GM18505 (cell line): ENCODE results near the gene TRAF2.

ENCODE experiments used
- ATAC-seq: cut with Tn5 transposase; IDR thresholded peaks from one replicate; pipeline ENCODE4 v1.9.1; 2021; ENCODE audit not compliant: unreplicated experiment
- POLR2A ChIP-seq: IDR thresholded peaks from 4 replicates; pipeline ENCODE4 v1.6.1; 2011; ENCODE audit warnings: borderline replicate concordance; ENCODE audit not compliant: insufficient read depth, insufficient read length; ENCODE audit errors: extremely low read depth

TRAF2 gene

GRCh38 chr9:136844761-136845464, 41.4 kb upstream of the TRAF2 start:
- no peak for ATAC-seq
- TF ChIP-seq POLR2A: no peak

GRCh38 chr9:136845465-136846260, 40.7 kb upstream of the TRAF2 start:
- TF ChIP-seq POLR2A: no peak
- no peak for ATAC-seq

DNA sequence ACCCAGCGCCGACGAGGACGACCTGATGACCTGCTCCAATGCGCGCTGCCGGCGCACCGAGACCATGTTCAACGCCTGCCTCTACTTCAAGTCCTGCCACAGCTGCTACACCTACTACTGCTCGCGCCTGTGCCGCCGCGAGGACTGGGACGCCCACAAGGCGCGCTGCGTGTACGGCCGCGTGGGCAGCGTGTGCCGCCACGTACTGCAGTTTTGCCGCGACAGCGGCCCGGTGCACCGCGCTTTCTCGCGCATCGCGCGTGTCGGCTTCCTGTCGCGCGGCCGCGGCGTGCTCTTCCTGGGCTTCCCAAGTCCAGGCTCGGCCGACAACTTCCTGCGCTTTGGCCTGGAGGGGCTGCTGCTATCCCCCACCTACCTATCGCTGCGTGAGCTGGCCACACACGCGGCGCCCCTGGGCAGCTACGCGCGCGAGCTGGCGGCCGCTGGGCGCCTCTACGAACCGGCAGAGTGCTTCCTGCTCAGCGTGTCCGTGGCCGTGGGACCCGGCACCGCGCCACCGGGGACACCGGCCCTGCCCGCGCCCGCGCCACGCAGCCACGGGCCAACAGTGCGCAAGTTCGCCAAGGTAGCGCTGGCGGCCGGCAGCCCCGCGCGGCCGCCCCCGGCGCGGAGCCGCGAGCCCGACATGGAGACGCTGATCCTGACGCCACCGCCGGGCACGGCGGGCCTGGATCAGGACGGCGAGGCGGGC, 39.8 kb upstream of the TRAF2 start:
- ATAC-seq: no peak
- TF ChIP-seq POLR2A: no peak

- no peak for TF ChIP-seq POLR2A
- ATAC-seq: no peak
These were observed 39.1 kb upstream of the TRAF2 start for GRCh38 chr9:136847088-136847825.

DNA sequence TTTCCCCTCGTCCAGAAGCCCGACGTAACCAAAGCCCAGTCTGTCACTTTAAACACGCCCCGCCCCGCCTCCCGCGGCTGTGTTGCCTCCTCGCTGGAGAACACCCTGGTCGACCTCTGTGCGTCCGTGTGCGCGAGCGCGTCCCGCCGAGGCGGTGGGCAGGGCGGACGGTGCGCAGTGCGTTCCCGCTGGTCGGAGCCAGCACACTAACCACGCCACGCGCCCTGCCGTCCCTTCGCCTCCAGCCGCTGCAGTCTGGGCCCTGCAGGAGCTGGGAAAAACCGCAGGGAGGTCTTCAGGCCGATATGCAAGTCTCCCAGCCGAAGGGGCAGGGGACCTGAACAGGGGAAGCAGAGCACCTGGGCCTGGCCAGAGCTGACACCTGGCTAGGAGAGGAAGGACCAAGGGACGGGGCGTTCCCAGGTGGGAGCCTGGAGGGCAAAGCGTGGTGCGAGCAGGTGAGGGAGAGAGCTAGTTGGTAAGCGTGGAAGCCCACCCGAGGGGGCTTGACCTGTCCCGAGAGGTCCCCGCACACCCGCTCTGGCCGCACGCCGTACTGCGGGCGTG, 38.4 kb upstream of the TRAF2 start:
- no peak for ATAC-seq
- peak; percentile 53 for TF ChIP-seq POLR2A

- no peak for ATAC-seq
- no peak for TF ChIP-seq POLR2A
These were observed 37.8 kb upstream of the TRAF2 start for GRCh38 chr9:136848393-136849037.

- TF ChIP-seq POLR2A: peak; percentile 95
These were observed 37.0 kb upstream of the TRAF2 start, which contains the start of gene PHPT1 for GRCh38 chr9:136849038-136849959. Gene PHPT1 (plus strand): TSS chr9:136849409. CDS start chr9:136849431, 22 bp downstream.

GRCh38 chr9:136849960-136850865, 36.1 kb upstream of the TRAF2 start:
- no peak for TF ChIP-seq POLR2A
- no peak for ATAC-seq

More at GRCh38 chr9:136849038-136849959, 37.0 kb upstream of the TRAF2 start, which contains the start of gene PHPT1:
- peak; percentile 68 for ATAC-seq

GRCh38 chr9:136850866-136851775, 35.2 kb upstream of the TRAF2 start:
- no peak for ATAC-seq
- TF ChIP-seq POLR2A: no peak

- no peak for TF ChIP-seq POLR2A
- no peak for ATAC-seq
These were observed 34.2 kb upstream of the TRAF2 start, which contains the start of gene MAMDC4 for GRCh38 chr9:136851941-136852663. Gene MAMDC4 (plus strand): TSS chr9:136852346. CDS start chr9:136852417, 71 bp downstream.
